ENCODE data around the gene HECTD1.
"Not testable (repeated sequence)": the region's sequence is repeated elsewhere in the genome, so short reads cannot be mapped to it uniquely, and the experiment has no call there.

DNA sequence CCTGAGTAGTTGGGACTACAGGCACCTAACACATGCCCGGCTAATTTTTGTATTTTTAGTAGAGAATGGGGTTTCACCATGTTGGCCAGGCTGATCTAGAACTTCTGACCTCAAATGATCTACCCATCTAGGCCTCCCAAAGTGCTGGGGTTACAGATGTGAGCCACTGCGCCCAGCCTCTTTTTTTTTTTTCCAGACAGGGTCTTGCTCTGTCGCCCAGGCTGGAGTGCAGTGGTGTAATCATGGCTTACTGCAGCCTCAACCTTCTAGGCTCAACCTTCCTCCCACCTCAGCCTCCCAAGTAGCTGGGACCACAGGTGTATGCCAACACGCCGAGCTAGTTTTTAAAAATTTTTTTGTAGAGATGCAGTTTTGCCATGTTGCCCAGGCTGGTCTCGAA, 25.6 kb downstream of the HECTD1 start:
- TF ChIP-seq, protein P1, sequence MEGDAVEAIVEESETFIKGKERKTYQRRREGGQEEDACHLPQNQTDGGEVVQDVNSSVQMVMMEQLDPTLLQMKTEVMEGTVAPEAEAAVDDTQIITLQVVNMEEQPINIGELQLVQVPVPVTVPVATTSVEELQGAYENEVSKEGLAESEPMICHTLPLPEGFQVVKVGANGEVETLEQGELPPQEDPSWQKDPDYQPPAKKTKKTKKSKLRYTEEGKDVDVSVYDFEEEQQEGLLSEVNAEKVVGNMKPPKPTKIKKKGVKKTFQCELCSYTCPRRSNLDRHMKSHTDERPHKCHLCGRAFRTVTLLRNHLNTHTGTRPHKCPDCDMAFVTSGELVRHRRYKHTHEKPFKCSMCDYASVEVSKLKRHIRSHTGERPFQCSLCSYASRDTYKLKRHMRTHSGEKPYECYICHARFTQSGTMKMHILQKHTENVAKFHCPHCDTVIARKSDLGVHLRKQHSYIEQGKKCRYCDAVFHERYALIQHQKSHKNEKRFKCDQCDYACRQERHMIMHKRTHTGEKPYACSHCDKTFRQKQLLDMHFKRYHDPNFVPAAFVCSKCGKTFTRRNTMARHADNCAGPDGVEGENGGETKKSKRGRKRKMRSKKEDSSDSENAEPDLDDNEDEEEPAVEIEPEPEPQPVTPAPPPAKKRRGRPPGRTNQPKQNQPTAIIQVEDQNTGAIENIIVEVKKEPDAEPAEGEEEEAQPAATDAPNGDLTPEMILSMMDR (conservative IDR thresholded peaks at IDR 0.05; ENCODE audit: low read depth, low read length) = not testable (repeated sequence)
- TF ChIP-seq EZH2 (IDR thresholded peaks at IDR 0.05; ENCODE audit: borderline replicate concordance, low read depth, low read length, poor library complexity, severe bottlenecking) = not testable (repeated sequence)
